Activated naive CD8-positive, alpha-beta T cell treated with anti-CD3 and anti-CD28 coated beads for 36 hours (primary cell): Measurements from ENCODE around the gene DOCK2. TPM values are rescaled to one million over a fixed set of nuclear protein-coding genes. Genes with fewer than 3 reads are reported as not detected.
"Not testable (repeated sequence)": the region's sequence is repeated elsewhere in the genome, so short reads cannot be mapped to it uniquely, and the experiment has no call there.

Experiments
- DNase-seq: peaks from one replicate; pipeline ENCODE4 v3.0.0; 2021
- H3K27ac Mint-ChIP-seq: one replicate; pipeline ENCODE4 v1.8.0; 2022; ENCODE audit warnings: mild to moderate bottlenecking, moderate library complexity, mixed read lengths
- H3K27me3 Mint-ChIP-seq: one replicate; pipeline ENCODE4 v1.8.0; 2022; ENCODE audit warnings: mild to moderate bottlenecking, mixed read lengths
- H3K36me3 Mint-ChIP-seq: one replicate; pipeline ENCODE4 v1.8.0; 2021; ENCODE audit warnings: mild to moderate bottlenecking, mixed read lengths
- H3K4me1 Mint-ChIP-seq: one replicate; pipeline ENCODE4 v1.8.0; 2021; ENCODE audit warnings: mixed read lengths
- H3K4me3 Mint-ChIP-seq: one replicate; pipeline ENCODE4 v1.8.0; 2022; ENCODE audit warnings: mild to moderate bottlenecking, moderate library complexity, mixed read lengths
- H3K9me3 Mint-ChIP-seq: one replicate; pipeline ENCODE4 v1.8.0; 2022; ENCODE audit warnings: mixed read lengths
- total RNA-seq, 2 experiments: library from RNA; stranded (reverse); gene quantifications; one replicate each; pipeline ENCODE4 v1.2.3, GENCODE V29; 2021

DOCK2 gene
- total RNA-seq, 2 experiments from 2014 or later: 149 TPM

GRCh38 chr5:169832845-169833244, 195.8 kb downstream of the DOCK2 start:
- Mint-ChIP-seq H3K9me3 (no peaks in the 10 kb centered on the region), H3K4me1 (peaks cover 17% of the 10 kb centered on the region), H3K27me3 (no peaks in the 10 kb centered on the region), H3K4me3 (no peak overlapping the region), H3K27ac (no peak overlapping the region), H3K36me3 (peaks cover 18% of the 10 kb centered on the region)
- no peak for DNase-seq

GRCh38 chr5:169833681-169834292, 196.7 kb downstream of the DOCK2 start:
- H3K4me3 Mint-ChIP-seq, H3K4me1 Mint-ChIP-seq, H3K27ac Mint-ChIP-seq, H3K9me3 Mint-ChIP-seq, DNase-seq, H3K27me3 Mint-ChIP-seq: not testable (repeated sequence)
- peaks cover 18% of the 10 kb centered on the region for H3K36me3 Mint-ChIP-seq

- H3K36me3 Mint-ChIP-seq: peaks cover 22% of the 10 kb centered on the region
- not testable (repeated sequence) for DNase-seq, H3K4me1 Mint-ChIP-seq, H3K9me3 Mint-ChIP-seq, H3K4me3 Mint-ChIP-seq, H3K27me3 Mint-ChIP-seq, H3K27ac Mint-ChIP-seq
Observed at GRCh38 chr5:169834540-169834939, 197.5 kb downstream of the DOCK2 start.

GRCh38 chr5:169836835-169837536, 199.9 kb downstream of the DOCK2 start:
- no peak overlapping the region for H3K4me3 Mint-ChIP-seq
- no peaks in the 10 kb centered on the region for H3K9me3 Mint-ChIP-seq
- DNase-seq: no peak
- H3K27me3 Mint-ChIP-seq: no peaks in the 10 kb centered on the region
- H3K36me3 Mint-ChIP-seq: peaks cover 43% of the 10 kb centered on the region
- peaks cover 6% of the 10 kb centered on the region for H3K4me1 Mint-ChIP-seq
- no peak overlapping the region for H3K27ac Mint-ChIP-seq

- DNase-seq: no peak
- no peak overlapping the region for H3K4me3 Mint-ChIP-seq
- H3K4me1 Mint-ChIP-seq: peaks cover 3% of the 10 kb centered on the region
- peaks cover 49% of the 10 kb centered on the region for H3K36me3 Mint-ChIP-seq
- no peaks in the 10 kb centered on the region for H3K9me3 Mint-ChIP-seq
- no peak overlapping the region for H3K27ac Mint-ChIP-seq
- no peaks in the 10 kb centered on the region for H3K27me3 Mint-ChIP-seq
Observed at GRCh38 chr5:169837686-169838085, 200.6 kb downstream of the DOCK2 start.

GRCh38 chr5:169838688-169839087, 201.6 kb downstream of the DOCK2 start:
- no peak for DNase-seq
- Mint-ChIP-seq H3K27ac (no peak overlapping the region), H3K36me3 (peaks cover 54% of the 10 kb centered on the region), H3K4me1 (no peaks in the 10 kb centered on the region), H3K9me3 (no peaks in the 10 kb centered on the region), H3K4me3 (no peak overlapping the region), H3K27me3 (no peaks in the 10 kb centered on the region)

- DNase-seq: no peak
- Mint-ChIP-seq H3K9me3 (no peaks in the 10 kb centered on the region), H3K4me1 (peaks cover 4% of the 10 kb centered on the region), H3K36me3 (peaks cover 62% of the 10 kb centered on the region), H3K4me3 (no peak overlapping the region), H3K27ac (no peak overlapping the region), H3K27me3 (no peaks in the 10 kb centered on the region)
Observed at GRCh38 chr5:169840405-169840804, 203.3 kb downstream of the DOCK2 start.

GRCh38 chr5:169842699-169843098, 205.6 kb downstream of the DOCK2 start:
- Mint-ChIP-seq H3K4me3 (no peak overlapping the region), H3K27ac (no peak overlapping the region), H3K4me1 (peaks cover 4% of the 10 kb centered on the region), H3K9me3 (no peaks in the 10 kb centered on the region), H3K36me3 (peaks cover 76% of the 10 kb centered on the region), H3K27me3 (no peaks in the 10 kb centered on the region)
- no peak for DNase-seq

GRCh38 chr5:169847519-169847918, 210.4 kb downstream of the DOCK2 start:
- peaks cover 4% of the 10 kb centered on the region for H3K4me1 Mint-ChIP-seq
- H3K27me3 Mint-ChIP-seq: no peaks in the 10 kb centered on the region
- H3K4me3 Mint-ChIP-seq: no peak overlapping the region
- peaks cover 30% of the 10 kb centered on the region for H3K9me3 Mint-ChIP-seq
- H3K27ac Mint-ChIP-seq: no peak overlapping the region
- no peak for DNase-seq
- peaks cover 84% of the 10 kb centered on the region for H3K36me3 Mint-ChIP-seq

GRCh38 chr5:169848271-169848670, 211.2 kb downstream of the DOCK2 start:
- H3K36me3 Mint-ChIP-seq: peaks cover 85% of the 10 kb centered on the region
- peaks cover 5% of the 10 kb centered on the region for H3K4me1 Mint-ChIP-seq
- no peaks in the 10 kb centered on the region for H3K27me3 Mint-ChIP-seq

GRCh38 chr5:169848792-169849191, 211.7 kb downstream of the DOCK2 start:
- H3K27ac Mint-ChIP-seq: no peak overlapping the region
- peaks cover 89% of the 10 kb centered on the region for H3K36me3 Mint-ChIP-seq
- H3K9me3 Mint-ChIP-seq: peaks cover 34% of the 10 kb centered on the region
- no peaks in the 10 kb centered on the region for H3K27me3 Mint-ChIP-seq
- no peak overlapping the region for H3K4me3 Mint-ChIP-seq
- peaks cover 6% of the 10 kb centered on the region for H3K4me1 Mint-ChIP-seq
- DNase-seq: no peak

More at GRCh38 chr5:169848271-169848670, 211.2 kb downstream of the DOCK2 start:
- no peak for DNase-seq
- H3K9me3 Mint-ChIP-seq: peaks cover 34% of the 10 kb centered on the region
- H3K4me3 Mint-ChIP-seq: no peak overlapping the region
- H3K27ac Mint-ChIP-seq: no peak overlapping the region

GRCh38 chr5:169850409-169850808, 213.3 kb downstream of the DOCK2 start:
- no peak for DNase-seq
- Mint-ChIP-seq H3K4me1 (peaks cover 8% of the 10 kb centered on the region), H3K4me3 (no peak overlapping the region), H3K27ac (no peak overlapping the region), H3K27me3 (no peaks in the 10 kb centered on the region), H3K36me3 (peaks cover 86% of the 10 kb centered on the region), H3K9me3 (peaks cover 34% of the 10 kb centered on the region)

GRCh38 chr5:169851321-169851850, 214.3 kb downstream of the DOCK2 start:
- Mint-ChIP-seq H3K27me3 (no peaks in the 10 kb centered on the region), H3K9me3 (peaks cover 34% of the 10 kb centered on the region), H3K4me3 (no peak overlapping the region), H3K4me1 (peaks cover 10% of the 10 kb centered on the region), H3K27ac (no peak overlapping the region), H3K36me3 (peaks cover 86% of the 10 kb centered on the region)
- no peak for DNase-seq

- Mint-ChIP-seq H3K36me3 (peaks cover 57% of the 10 kb centered on the region), H3K4me3 (no peak overlapping the region), H3K9me3 (peaks cover 12% of the 10 kb centered on the region), H3K27ac (no peak overlapping the region), H3K4me1 (peaks cover 15% of the 10 kb centered on the region), H3K27me3 (no peaks in the 10 kb centered on the region)
- DNase-seq: no peak
Observed at GRCh38 chr5:169856571-169856970, 219.5 kb downstream of the DOCK2 start.

- H3K9me3 Mint-ChIP-seq: no peaks in the 10 kb centered on the region
- no peaks in the 10 kb centered on the region for H3K27me3 Mint-ChIP-seq
- peaks cover 35% of the 10 kb centered on the region for H3K36me3 Mint-ChIP-seq
- DNase-seq: no peak
- peaks cover 7% of the 10 kb centered on the region for H3K4me1 Mint-ChIP-seq
- H3K4me3 Mint-ChIP-seq: no peak overlapping the region
- H3K27ac Mint-ChIP-seq: no peak overlapping the region
Observed at GRCh38 chr5:169860585-169860984, 223.5 kb downstream of the DOCK2 start.

GRCh38 chr5:169861433-169861832, 224.4 kb downstream of the DOCK2 start:
- Mint-ChIP-seq H3K36me3 (peaks cover 28% of the 10 kb centered on the region), H3K27ac (no peak overlapping the region), H3K9me3 (no peaks in the 10 kb centered on the region), H3K27me3 (no peaks in the 10 kb centered on the region), H3K4me3 (no peak overlapping the region), H3K4me1 (peaks cover 9% of the 10 kb centered on the region)
- DNase-seq: no peak
